OCI-LY7 (cell line): ENCODE measurements around the gene DNASE2B.

Experiments
- CTCF ChIP-seq: fragments of 200-600 bp; sonication (generic); conservative IDR thresholded peaks from 2 replicates; pipeline ENCODE4 v1.5.1; 2014; ENCODE audit warnings: mild to moderate bottlenecking, antibody characterized with exemption, low read length, moderate library complexity, mixed read lengths
- EZH2phosphoT487 ChIP-seq: fragments of 200-600 bp; sonication (generic); IDR thresholded peaks from 2 replicates; pipeline ENCODE4 v1.6.1; 2018; ENCODE audit warnings: low read depth, borderline replicate concordance, mild to moderate bottlenecking, mixed run types, antibody characterized with exemption, low read length, moderate library complexity, mixed read lengths

- TF ChIP-seq CTCF (peak; percentile 95), EZH2phosphoT487 (no peak)
Observed at GRCh38 chr1:84433258-84434080, 35.2 kb downstream of the DNASE2B start.
